ENCODE data around the gene ABCA7.

Gene ABCA7

DNA sequence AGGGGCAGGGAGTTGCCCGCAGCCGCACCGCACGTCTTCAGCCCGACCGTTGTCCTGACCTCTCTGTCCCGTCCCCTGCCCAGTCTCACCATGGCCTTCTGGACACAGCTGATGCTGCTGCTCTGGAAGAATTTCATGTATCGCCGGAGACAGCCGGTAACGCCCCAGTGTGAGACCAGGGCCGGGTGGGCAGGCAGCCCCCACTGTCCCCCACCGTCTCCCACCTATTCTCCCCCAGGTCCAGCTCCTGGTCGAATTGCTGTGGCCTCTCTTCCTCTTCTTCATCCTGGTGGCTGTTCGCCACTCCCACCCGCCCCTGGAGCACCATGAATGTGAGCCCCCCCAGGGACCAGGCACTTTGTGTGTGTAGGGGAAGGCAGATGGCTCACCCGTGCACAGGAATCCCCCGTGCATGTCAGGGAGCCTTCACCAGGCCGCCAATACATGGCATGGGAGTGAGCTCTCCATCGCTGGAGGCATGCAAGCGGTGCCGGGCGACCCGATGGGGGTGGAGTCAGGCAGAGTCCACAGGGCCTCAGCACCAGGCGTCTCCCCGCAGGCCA is 1.4 kb downstream of the ABCA7 start:
- no peak for DNase-seq

DNA sequence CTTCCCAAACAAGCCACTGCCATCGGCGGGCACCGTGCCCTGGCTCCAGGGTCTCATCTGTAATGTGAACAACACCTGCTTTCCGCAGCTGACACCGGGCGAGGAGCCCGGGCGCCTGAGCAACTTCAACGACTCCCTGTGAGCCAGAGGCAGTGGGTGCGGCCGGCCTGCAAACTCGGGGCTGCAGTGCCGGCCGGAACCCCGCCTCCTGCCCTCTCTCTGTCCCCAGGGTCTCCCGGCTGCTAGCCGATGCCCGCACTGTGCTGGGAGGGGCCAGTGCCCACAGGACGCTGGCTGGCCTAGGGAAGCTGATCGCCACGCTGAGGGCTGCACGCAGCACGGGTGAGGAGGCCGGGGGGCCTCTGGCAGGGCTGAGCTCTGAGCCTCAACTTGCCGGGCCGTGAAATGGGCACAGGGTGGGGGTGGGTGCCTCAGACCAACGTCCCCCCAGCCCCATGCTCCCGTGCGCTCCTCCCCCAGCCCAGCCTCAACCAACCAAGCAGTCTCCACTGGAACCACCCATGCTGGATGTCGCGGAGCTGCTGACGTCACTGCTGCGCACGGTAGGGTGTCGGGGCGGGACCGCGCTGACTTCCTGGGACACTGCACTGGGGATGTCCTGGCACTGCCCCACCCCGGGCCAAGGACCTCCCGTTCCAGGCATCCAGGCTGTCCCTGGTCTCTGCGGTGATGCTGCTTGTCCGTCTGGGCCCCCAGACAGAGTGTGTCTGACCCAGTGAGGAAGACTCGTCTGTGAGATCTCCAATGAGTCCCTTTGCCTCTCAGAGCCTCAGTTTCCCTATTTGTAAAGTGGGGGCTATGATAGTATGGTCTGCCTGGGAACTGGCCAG is 2.2 kb downstream of the ABCA7 start:
- no peak for DNase-seq

DNA sequence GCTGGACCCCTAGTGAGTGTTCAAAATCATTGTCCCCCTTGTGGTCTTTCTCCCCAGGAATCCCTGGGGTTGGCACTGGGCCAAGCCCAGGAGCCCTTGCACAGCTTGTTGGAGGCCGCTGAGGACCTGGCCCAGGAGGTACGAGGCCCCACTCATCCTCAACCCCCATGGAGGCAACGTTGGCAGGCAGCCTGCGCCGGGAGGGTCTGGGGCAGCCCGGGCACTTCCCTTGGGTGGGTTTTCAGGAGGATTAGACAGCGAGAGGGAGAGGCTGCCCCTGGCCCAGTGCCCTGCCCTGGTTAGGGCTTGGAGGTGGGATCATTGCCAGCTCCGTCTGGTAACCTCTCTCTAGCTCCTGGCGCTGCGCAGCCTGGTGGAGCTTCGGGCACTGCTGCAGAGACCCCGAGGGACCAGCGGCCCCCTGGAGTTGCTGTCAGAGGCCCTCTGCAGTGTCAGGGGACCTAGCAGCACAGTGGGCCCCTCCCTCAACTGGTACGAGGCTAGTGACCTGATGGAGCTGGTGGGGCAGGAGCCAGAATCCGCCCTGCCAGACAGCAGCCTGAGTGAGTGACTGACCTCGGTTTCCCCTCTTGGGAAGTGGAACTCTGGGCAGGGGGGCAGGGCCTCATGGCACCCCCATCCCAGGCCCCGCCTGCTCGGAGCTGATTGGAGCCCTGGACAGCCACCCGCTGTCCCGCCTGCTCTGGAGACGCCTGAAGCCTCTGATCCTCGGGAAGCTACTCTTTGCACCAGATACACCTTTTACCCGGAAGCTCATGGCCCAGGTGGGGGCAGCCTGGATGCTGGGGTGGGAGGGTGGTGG is 3.0 kb downstream of the ABCA7 start:
- DNase-seq = no peak

DNA sequence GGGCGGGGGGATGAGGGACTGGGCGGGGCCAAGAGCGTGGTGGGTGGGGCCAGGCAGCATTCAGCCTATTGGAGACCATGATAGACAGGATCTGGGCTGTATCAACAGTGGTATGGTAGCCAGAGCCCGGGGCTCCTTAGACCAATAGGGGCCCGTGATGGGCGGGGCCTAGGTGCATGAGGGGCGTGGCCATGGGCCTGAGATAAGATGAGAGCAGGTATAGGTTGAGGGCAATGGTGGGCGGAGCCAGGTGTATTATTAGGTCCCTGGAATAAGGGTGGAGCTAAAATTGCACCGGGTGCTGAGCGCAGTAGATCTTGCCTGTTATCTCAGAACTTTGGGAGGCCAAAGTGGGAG is 5.3 kb downstream of the ABCA7 start:
- DNase-seq = no peak

DNA sequence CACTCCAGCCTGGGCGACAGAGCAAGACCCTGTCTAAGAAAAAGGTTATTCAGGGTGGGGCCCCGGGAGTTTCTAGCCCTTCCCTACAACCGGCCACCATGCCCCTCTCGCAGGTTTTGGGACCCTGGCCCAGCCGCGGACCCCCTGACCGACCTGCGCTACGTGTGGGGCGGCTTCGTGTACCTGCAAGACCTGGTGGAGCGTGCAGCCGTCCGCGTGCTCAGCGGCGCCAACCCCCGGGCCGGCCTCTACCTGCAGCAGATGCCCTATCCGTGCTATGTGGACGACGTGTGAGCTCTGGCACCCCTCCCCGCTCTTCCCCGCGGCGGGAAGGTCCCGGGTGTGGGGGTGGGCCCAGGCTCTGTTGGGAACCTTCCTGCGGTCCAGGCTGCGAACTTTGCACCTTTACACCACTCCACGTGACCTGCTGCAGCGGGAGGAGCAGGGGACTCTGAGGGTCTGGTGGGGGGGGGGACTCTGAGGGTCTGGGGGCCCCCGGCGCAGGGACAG is 6.3 kb downstream of the ABCA7 start:
- no peak for DNase-seq

DNA sequence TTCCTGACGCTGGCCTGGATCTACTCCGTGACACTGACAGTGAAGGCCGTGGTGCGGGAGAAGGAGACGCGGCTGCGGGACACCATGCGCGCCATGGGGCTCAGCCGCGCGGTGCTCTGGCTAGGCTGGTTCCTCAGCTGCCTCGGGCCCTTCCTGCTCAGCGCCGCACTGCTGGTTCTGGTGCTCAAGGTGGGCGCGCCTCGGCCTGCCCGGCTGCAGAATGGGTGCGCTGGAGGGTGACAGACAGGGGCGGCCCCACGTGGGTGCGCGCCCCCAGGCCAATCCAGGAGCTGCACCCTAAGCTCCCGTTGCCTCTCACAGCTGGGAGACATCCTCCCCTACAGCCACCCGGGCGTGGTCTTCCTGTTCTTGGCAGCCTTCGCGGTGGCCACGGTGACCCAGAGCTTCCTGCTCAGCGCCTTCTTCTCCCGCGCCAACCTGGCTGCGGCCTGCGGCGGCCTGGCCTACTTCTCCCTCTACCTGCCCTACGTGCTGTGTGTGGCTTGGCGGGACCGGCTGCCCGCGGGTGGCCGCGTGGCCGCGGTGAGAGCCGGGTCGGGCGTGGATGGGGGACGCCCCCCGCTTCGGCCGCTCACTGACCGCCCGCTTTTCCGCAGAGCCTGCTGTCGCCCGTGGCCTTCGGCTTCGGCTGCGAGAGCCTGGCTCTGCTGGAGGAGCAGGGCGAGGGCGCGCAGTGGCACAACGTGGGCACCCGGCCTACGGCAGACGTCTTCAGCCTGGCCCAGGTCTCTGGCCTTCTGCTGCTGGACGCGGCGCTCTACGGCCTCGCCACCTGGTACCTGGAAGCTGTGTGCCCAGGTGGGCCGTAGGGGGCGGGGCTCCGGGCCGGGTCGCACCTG is 7.2 kb downstream of the ABCA7 start:
- no peak for DNase-seq

DNA sequence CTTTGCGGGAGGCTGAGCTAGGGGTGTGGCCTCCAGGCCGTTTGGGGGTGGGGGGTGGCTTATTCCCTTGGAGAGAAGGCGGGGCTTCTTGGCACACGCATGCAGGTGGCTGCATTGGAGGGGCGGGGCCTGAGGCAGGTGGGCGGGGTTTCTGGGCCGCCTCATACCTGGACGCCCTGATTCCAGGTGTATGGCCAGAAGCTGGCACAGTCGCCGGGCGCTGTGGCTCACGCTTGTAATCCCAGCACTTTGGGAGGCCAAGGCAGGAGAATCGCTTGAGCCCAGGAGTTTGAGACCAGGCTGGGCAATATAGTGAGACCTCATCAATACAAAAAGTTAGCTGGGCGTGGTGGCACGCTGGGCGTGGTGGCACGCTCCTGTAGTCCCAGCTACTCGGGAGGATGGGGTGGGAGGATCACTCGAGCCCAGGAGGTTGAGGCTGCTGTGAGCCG is 7.8 kb downstream of the ABCA7 start:
- no peak for DNase-seq

DNA sequence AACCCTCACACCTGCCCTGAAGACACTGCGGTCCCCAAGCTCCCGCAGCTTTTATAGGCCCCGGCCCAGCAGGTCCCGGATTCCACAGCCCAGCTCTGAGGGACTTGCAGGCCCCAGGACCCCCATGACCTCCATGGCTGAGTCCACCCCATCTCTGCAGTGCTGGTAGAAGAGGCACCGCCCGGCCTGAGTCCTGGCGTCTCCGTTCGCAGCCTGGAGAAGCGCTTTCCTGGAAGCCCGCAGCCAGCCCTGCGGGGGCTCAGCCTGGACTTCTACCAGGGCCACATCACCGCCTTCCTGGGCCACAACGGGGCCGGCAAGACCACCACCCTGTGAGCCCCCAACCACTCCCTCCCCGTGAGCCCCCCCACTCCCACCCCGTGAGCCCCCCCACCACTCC is 9.2 kb downstream of the ABCA7 start:
- DNase-seq = no peak

DNA sequence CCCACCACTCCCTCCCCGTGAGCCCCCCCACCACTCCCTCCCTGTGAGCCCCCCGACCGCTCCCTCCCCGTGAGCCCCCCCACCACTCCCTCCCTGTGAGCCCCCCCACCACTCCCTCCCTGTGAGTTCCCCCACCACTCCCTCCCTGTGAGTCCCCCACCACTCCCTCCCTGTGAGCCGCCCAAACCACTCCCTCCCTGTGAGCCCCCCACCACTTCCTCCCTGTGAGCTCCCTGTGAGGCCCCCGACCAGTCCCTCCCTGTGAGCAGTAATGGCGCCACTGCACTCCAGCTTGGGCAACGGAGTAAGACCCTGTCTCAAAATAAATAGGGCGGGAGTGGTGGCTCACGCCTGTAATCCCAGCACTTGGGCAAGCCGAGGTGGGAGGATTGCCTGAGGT is 9.9 kb downstream of the ABCA7 start:
- DNase-seq = no peak

DNA sequence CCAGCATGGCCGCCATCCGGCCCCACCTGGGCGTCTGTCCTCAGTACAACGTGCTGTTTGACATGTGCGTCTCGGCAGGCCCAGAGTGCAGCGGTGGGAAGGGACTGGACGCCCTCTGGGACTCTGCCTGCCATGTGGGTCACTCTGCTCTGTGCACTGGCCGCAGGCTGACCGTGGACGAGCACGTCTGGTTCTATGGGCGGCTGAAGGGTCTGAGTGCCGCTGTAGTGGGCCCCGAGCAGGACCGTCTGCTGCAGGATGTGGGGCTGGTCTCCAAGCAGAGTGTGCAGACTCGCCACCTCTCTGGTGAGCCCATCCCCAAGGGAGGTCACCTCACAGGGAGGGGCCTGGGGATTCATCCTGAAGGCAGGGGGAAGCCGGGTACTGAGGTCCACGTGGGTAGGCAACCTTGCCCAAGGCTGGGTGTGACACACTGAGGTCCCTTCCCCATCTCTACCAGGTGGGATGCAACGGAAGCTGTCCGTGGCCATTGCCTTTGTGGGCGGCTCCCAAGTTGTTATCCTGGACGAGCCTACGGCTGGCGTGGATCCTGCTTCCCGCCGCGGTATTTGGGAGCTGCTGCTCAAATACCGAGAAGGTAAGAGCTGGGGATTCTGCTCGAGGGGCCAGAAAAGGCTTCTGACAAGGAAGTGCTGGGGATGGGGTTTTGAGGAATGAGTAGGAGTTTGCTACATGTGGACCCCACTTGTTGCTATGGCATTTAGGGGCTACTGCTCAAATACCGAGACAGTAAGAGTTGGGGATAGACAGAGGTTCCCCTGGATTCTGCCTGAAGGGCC is 11.3 kb downstream of the ABCA7 start:
- no peak for DNase-seq

DNA sequence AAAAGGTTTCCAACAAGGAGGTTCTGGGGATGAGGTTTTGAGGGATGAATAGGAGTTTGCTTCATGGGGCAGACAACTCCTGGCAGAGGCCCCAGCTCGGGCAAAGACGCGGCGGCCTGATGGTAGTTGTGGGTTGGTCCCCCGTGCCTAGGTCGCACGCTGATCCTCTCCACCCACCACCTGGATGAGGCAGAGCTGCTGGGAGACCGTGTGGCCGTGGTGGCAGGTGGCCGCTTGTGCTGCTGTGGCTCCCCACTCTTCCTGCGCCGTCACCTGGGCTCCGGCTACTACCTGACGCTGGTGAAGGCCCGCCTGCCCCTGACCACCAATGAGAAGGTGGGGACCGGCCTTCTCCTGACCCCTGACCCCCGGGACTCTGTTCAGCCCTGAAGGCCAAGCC is 11.9 kb downstream of the ABCA7 start:
- no peak for DNase-seq

DNA sequence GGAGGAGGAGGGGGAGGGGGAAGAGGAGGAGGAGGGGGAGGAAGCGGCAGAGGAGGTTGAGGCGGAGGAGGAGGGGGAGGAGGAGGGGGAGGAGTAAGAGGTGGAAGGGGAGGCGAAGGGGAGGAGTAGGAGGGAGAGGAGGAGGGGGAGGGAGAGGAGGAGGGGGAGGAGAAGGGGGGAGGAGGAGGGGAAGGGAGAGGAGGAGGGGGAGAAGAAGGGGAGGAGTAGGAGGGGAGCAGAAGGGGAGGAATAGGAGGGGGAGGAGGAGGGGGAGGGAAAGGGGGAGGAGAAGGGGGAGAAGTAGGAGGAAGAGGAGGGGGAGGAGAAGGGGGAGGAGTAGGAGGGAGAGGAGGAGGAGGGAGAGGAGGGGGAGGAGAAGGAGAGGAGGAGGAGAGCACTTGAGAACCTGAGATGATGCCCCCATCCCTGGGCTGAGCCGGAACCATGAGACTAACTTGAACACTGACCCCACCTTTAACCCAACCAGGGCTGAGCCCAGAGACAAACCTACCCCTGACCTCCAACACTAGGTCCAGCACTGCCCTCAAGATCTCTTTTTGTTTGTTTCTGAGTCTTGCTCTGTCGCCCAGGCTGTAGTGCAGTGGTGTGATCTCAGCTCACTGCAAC is 12.6 kb downstream of the ABCA7 start:
- no peak for DNase-seq

DNA sequence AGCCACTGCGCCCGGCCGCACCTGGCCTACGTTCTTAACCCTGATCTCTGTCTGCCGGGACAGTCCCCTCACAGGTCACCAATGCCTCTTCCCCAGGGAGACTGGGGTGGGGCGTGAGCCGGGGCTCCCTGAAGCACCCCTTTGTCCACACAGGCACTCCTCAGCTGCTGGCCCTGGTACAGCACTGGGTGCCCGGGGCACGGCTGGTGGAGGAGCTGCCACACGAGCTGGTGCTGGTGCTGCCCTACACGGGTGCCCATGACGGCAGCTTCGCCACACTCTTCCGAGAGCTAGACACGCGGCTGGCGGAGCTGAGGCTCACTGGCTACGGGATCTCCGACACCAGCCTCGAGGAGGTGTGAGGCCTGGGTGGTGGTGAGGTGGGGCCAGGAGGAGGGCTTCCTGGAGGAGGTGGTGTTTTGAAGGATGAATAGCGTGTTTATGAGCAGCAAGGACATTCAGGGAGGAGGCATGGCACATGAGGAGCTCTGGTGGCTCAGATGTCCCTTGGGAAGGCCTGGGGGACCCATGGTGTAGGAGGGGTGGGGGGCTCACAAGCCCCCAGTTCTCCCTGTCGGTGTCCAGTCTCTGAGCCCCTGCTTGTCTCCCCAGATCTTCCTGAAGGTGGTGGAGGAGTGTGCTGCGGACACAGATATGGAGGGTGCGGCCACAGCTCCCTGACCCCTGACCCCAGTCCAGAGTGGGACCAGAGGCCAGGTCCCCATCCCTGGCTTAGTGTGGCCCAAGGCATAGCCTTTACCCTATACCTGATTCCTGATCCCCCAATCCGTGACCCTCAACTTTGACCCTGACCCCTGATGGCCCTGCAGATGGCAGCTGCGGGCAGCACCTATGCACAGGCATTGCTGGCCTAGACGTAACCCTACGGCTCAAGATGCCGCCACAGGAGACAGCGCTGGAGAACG is 13.5 kb downstream of the ABCA7 start:
- no peak for DNase-seq

DNA sequence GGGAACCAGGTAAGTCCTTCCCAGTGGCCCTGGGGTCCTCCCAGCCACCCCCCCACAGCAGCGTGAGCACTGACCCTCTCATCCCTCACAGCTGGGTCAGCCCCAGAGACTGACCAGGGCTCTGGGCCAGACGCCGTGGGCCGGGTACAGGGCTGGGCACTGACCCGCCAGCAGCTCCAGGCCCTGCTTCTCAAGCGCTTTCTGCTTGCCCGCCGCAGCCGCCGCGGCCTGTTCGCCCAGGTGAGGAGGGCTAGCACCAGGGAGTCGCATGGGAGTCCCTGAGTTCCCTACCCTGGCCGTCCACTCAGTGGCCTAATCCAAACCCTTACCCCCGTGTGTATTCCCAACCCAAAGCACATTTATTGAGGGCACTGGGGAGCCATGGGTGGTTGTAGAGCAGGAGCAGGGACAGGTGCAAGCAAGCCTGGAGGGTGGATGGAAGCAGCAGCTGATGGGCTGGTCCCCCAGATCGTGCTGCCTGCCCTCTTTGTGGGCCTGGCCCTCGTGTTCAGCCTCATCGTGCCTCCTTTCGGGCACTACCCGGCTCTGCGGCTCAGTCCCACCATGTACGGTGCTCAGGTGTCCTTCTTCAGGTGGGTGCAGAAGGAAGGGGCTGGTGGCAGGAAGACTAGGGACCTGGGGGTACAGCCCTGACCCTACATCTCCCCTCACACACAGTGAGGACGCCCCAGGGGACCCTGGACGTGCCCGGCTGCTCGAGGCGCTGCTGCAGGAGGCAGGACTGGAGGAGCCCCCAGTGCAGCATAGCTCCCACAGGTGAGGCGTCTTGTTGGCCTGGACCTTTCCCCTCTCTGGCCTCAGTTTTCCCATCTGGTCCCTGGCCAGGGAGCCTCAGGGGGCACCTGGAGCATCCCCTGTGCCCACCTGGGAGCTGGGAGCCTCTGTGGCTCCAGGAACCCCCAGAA is 14.5 kb downstream of the ABCA7 start:
- DNase-seq = no peak

DNA sequence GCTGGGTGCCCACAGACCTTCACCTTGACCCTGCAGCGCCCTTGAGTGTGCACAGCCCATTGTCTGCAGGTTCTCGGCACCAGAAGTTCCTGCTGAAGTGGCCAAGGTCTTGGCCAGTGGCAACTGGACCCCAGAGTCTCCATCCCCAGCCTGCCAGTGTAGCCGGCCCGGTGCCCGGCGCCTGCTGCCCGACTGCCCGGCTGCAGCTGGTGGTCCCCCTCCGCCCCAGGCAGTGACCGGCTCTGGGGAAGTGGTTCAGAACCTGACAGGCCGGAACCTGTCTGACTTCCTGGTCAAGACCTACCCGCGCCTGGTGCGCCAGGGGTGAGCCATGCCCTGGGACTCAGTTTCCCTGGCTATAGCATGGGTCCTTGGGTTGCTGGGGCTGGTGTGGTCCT is 15.1 kb downstream of the ABCA7 start:
- no peak for DNase-seq

DNA sequence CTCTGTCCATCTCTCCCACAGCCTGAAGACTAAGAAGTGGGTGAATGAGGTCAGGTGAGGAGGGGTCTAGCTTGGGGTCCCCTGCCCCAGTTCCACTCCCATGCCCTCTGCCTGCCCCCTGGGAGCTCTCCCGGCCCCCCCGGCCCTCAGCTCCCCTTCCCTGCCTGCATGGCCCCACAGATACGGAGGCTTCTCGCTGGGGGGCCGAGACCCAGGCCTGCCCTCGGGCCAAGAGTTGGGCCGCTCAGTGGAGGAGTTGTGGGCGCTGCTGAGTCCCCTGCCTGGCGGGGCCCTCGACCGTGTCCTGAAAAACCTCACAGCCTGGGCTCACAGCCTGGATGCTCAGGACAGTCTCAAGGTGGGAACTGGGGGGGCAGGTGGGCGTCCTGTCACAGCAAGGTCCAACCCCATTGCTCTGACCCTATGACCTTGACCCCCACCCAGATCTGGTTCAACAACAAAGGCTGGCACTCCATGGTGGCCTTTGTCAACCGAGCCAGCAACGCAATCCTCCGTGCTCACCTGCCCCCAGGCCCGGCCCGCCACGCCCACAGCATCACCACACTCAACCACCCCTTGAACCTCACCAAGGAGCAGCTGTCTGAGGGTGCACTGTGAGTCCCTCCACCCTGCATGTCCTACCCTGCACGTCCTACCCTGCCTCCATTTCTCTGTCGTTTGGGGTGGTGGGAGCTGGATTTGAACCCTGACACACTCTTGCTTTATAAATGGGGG is 16.1 kb downstream of the ABCA7 start:
- no peak for DNase-seq

DNA sequence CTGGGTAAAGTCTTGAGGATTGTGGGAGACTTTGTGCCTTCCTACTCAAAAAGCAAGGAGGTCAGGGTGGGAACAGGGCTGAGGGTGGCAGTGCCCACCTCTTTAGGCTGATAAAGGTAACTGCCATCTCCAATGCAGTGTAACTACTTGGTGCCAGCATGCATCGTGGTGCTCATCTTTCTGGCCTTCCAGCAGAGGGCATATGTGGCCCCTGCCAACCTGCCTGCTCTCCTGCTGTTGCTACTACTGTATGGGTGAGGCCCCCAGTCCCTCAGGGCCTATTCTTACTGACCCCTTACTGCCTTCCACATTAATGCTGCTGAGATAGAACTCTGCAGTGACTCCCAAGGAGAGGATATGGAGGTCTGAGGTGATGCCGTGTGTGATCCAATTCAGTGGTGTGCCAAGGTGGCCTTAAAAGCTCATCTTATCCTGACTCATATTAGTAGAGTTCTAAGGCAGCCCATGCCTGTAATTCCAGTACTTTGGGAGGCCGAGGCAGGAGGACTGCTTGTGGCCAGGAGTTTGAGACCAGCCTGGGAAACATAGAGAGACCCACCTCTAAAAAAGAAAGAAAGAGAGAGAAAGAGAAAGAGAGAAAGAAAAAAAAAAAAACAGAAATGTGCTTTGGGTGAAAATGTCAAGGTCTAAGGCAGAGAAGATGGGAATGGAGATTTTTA is 17.4 kb downstream of the ABCA7 start:
- no peak for DNase-seq

DNA sequence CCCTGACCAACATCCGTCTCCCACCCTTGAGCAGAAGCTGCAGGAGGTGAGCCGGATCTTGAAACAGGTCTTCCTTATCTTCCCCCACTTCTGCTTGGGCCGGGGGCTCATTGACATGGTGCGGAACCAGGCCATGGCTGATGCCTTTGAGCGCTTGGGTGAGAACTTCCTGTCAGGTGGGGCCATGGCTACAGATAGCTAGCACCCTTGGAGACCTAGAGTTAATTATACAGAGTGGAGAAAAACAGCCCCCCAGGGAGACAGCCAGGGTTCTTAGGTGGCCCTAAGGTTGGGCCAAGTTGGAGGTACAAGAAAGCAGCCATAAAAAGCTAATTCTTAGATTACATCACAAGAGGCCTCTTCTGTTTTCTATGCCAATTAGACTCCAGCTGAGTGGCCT is 18.2 kb downstream of the ABCA7 start:
- DNase-seq = no peak
